ENCODE results near the gene TBCE. TPM values are rescaled to one million over a fixed set of nuclear protein-coding genes. Genes with fewer than 3 reads are reported as not detected.

TBCE gene
- total and polyA plus RNA-seq, 4 donors = 9.5 to 19.7 (median 14.1) TPM

DNA sequence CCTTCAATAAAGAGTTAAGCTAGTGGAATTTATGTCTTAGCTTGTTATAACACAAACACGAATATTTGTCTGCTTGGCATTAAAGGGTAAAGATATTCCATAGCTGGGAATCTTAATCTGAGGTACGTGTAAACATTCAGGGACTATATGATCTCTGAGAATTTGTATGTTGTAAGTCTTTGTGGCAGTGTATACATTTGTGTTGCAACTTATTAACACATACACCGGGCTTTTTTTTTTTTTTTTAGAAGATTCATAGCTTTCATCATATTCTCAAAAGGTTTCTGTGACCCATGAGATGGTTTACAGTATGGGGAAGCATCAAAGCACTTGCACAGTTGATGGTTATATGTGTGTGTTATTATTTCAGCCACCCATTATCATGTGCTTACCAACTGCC, 35.8 kb upstream of the TBCE start:
- Histone ChIP-seq H3K9ac (ENCODE audit: low read depth in 1 of 2, low read length in 2 of 2) (no peak overlapping the region), H3K27me3 (ENCODE audit: control insufficient read depth in 4 of 4, insufficient read depth in 4 of 4, low read length in 3 of 4) (no peaks in the 10 kb centered on the region), H3K27ac (ENCODE audit: low read depth in 1 of 2, low read length in 2 of 2) (no peak overlapping the region), H3K4me3 (ENCODE audit: low read depth in 1 of 3, low read length in 3 of 3) (no peak overlapping the region), H3K9me3 (ENCODE audit: control insufficient read depth in 4 of 4, low read length in 3 of 4) (no peaks in the 10 kb centered on the region), H3K36me3 (ENCODE audit: control insufficient read depth in 4 of 4, insufficient read depth in 3 of 4, low read depth in 1 of 4, low read length in 3 of 4) (peaks cover 0 to 3% (median 0%) of the 10 kb centered on the region in 4 donors), H3K4me1 (ENCODE audit: control insufficient read depth in 4 of 4, insufficient read depth in 4 of 4, low read length in 3 of 4) (peaks cover 3 to 22% (median 18%) of the 10 kb centered on the region in 4 donors)
- TF ChIP-seq EGR1 (IDR thresholded peaks at IDR 0.05; ENCODE audit: low read depth in 2 of 2) (no peak), NR2F2 (IDR thresholded peaks at IDR 0.05) (no peak), TAF1 (conservative IDR thresholded peaks at IDR 0.05) (no peak), RAD21 (IDR thresholded peaks at IDR 0.05) (no peak), FOXA1 (IDR thresholded peaks at IDR 0.05) (no peak), JUND (IDR thresholded peaks at IDR 0.05) (no peak), FOXA2 (IDR thresholded peaks at IDR 0.05) (no peak), GABPA (IDR thresholded peaks at IDR 0.05 in 1 of 2, conservative IDR thresholded peaks at IDR 0.05 in 1 of 2) (no peak), SP1 (IDR thresholded peaks at IDR 0.05) (no peak), HNF4A (conservative IDR thresholded peaks at IDR 0.05) (no peak), RXRA (IDR thresholded peaks at IDR 0.05) (no peak)
- TF ChIP-seq, protein P1, sequence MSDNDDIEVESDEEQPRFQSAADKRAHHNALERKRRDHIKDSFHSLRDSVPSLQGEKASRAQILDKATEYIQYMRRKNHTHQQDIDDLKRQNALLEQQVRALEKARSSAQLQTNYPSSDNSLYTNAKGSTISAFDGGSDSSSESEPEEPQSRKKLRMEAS (IDR thresholded peaks at IDR 0.05) = no peak
- TF ChIP-seq, protein P2, sequence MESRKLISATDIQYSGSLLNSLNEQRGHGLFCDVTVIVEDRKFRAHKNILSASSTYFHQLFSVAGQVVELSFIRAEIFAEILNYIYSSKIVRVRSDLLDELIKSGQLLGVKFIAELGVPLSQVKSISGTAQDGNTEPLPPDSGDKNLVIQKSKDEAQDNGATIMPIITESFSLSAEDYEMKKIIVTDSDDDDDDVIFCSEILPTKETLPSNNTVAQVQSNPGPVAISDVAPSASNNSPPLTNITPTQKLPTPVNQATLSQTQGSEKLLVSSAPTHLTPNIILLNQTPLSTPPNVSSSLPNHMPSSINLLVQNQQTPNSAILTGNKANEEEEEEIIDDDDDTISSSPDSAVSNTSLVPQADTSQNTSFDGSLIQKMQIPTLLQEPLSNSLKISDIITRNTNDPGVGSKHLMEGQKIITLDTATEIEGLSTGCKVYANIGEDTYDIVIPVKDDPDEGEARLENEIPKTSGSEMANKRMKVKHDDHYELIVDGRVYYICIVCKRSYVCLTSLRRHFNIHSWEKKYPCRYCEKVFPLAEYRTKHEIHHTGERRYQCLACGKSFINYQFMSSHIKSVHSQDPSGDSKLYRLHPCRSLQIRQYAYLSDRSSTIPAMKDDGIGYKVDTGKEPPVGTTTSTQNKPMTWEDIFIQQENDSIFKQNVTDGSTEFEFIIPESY (IDR thresholded peaks at IDR 0.05) = no peak
- TF ChIP-seq, protein P3, sequence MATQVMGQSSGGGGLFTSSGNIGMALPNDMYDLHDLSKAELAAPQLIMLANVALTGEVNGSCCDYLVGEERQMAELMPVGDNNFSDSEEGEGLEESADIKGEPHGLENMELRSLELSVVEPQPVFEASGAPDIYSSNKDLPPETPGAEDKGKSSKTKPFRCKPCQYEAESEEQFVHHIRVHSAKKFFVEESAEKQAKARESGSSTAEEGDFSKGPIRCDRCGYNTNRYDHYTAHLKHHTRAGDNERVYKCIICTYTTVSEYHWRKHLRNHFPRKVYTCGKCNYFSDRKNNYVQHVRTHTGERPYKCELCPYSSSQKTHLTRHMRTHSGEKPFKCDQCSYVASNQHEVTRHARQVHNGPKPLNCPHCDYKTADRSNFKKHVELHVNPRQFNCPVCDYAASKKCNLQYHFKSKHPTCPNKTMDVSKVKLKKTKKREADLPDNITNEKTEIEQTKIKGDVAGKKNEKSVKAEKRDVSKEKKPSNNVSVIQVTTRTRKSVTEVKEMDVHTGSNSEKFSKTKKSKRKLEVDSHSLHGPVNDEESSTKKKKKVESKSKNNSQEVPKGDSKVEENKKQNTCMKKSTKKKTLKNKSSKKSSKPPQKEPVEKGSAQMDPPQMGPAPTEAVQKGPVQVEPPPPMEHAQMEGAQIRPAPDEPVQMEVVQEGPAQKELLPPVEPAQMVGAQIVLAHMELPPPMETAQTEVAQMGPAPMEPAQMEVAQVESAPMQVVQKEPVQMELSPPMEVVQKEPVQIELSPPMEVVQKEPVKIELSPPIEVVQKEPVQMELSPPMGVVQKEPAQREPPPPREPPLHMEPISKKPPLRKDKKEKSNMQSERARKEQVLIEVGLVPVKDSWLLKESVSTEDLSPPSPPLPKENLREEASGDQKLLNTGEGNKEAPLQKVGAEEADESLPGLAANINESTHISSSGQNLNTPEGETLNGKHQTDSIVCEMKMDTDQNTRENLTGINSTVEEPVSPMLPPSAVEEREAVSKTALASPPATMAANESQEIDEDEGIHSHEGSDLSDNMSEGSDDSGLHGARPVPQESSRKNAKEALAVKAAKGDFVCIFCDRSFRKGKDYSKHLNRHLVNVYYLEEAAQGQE (IDR thresholded peaks at IDR 0.05) = no peak
- TF ChIP-seq, protein P4, sequence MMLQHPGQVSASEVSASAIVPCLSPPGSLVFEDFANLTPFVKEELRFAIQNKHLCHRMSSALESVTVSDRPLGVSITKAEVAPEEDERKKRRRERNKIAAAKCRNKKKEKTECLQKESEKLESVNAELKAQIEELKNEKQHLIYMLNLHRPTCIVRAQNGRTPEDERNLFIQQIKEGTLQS (IDR thresholded peaks at IDR 0.05) = no peak
- TF ChIP-seq, protein P5, sequence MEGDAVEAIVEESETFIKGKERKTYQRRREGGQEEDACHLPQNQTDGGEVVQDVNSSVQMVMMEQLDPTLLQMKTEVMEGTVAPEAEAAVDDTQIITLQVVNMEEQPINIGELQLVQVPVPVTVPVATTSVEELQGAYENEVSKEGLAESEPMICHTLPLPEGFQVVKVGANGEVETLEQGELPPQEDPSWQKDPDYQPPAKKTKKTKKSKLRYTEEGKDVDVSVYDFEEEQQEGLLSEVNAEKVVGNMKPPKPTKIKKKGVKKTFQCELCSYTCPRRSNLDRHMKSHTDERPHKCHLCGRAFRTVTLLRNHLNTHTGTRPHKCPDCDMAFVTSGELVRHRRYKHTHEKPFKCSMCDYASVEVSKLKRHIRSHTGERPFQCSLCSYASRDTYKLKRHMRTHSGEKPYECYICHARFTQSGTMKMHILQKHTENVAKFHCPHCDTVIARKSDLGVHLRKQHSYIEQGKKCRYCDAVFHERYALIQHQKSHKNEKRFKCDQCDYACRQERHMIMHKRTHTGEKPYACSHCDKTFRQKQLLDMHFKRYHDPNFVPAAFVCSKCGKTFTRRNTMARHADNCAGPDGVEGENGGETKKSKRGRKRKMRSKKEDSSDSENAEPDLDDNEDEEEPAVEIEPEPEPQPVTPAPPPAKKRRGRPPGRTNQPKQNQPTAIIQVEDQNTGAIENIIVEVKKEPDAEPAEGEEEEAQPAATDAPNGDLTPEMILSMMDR (IDR thresholded peaks at IDR 0.05; ENCODE audit: low read depth, low read length, missing input control) = no peak
- DNase-seq (ENCODE audit: low spot score) = no peak
- WGBS = 60% methylated on average over 3 of the region's 3 CpGs

DNA sequence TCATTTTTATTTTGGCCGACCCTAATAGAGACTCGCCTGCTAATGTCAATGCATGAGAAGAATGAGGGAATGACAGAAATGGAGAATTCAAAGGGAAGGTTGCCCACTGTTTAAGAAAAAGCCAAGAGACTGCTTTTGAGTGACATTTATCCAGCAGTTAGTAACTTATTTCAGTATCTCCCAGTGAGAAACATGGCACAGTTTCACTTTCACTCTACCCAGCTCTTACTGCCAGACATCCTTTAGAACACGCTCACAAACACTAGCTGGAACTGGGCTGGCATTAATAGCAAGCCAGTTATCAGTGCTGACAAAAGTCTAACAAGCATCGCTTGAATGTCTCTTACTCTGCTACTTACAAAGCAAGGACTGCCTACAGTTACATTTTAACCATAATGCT, 30.3 kb upstream of the TBCE start:
- H3K4me3 ChIP-seq (ENCODE audit: low read depth in 1 of 3, low read length in 3 of 3) = no peak overlapping the region
- H3K9me3 ChIP-seq (ENCODE audit: control insufficient read depth in 4 of 4, low read length in 3 of 4) = no peaks in the 10 kb centered on the region
- H3K36me3 ChIP-seq (ENCODE audit: control insufficient read depth in 4 of 4, insufficient read depth in 3 of 4, low read depth in 1 of 4, low read length in 3 of 4) = peaks cover under 1 to 3% (median 1%) of the 10 kb centered on the region in 4 donors
- peak overlapping the region in 1 of 2 donors; percentile 22 for H3K9ac ChIP-seq (ENCODE audit: low read depth in 1 of 2, low read length in 2 of 2)
- DNase-seq (ENCODE audit: low spot score) = no peak
- H3K4me1 ChIP-seq (ENCODE audit: control insufficient read depth in 4 of 4, insufficient read depth in 4 of 4, low read length in 3 of 4) = peaks cover 2 to 13% (median 10%) of the 10 kb centered on the region in 4 donors
- H3K27me3 ChIP-seq (ENCODE audit: control insufficient read depth in 4 of 4, insufficient read depth in 4 of 4, low read length in 3 of 4) = no peaks in the 10 kb centered on the region
- peak overlapping the region; percentile 30 to 74 for H3K27ac ChIP-seq (ENCODE audit: low read depth in 1 of 2, low read length in 2 of 2)
- 47% methylated on average over 4 of the region's 4 CpGs for WGBS
- TF ChIP-seq TAF1 (conservative IDR thresholded peaks at IDR 0.05) (no peak), JUND (IDR thresholded peaks at IDR 0.05) (no peak), FOXA2 (IDR thresholded peaks at IDR 0.05) (no peak), HNF4A (conservative IDR thresholded peaks at IDR 0.05) (peak in 1 of 2 donors; percentile 26), RXRA (IDR thresholded peaks at IDR 0.05) (no peak), HNF4G (IDR thresholded peaks at IDR 0.05) (no peak), FOXA1 (IDR thresholded peaks at IDR 0.05) (no peak), RAD21 (IDR thresholded peaks at IDR 0.05) (peak; percentile 31 to 57)
- TF ChIP-seq, protein P4 (IDR thresholded peaks at IDR 0.05) = no peak
- TF ChIP-seq, protein P3 (IDR thresholded peaks at IDR 0.05) = no peak
- TF ChIP-seq, protein P1 (IDR thresholded peaks at IDR 0.05) = peak; percentile 13

Measured in liver (tissue), 9 donors.